Measurements from ENCODE around the gene SUSD2.
"Not testable (repeated sequence)": the region's sequence is repeated elsewhere in the genome, so short reads cannot be mapped to it uniquely, and the experiment has no call there.

- not testable (repeated sequence) for TF ChIP-seq CTCF (conservative IDR thresholded peaks at IDR 0.05; ENCODE audit: low read depth, low read length); CEBPB (IDR thresholded peaks at IDR 0.05; ENCODE audit: low read depth, low read length); MAFK (IDR thresholded peaks at IDR 0.05; ENCODE audit: low read depth, low read length); RAD21 (IDR thresholded peaks at IDR 0.05; ENCODE audit: low read length)
These were observed 1.6 kb downstream of the SUSD2 start for GRCh38 chr22:24182900-24183246.

All from IMR-90 (cell line).